Astrocyte of the hippocampus (primary cell): Measurements from ENCODE around the gene METTL25B.

Source experiments
- DNase-seq: peaks from one replicate; pipeline ENCODE4 v3.0.0; 2011; ENCODE audit warnings: low read depth, low spot score

METTL25B gene

GRCh38 chr1:156727926-156728598 lies at the start of gene METTL25B:
Gene METTL25B (plus strand): TSS chr1:156728469. CDS start chr1:156729105, 636 bp downstream.
- DNase-seq = peak; percentile 91

GRCh38 chr1:156680056-156680455 lies 48.2 kb upstream of the METTL25B start:
- DNase-seq = no peak

GRCh38 chr1:156681196-156681960 lies 46.9 kb upstream of the METTL25B start:
- no peak for DNase-seq

- no peak for DNase-seq
Measured at GRCh38 chr1:156682166-156682890, 45.9 kb upstream of the METTL25B start.

GRCh38 chr1:156684227-156684782 lies 44.0 kb upstream of the METTL25B start:
- DNase-seq = no peak

GRCh38 chr1:156689035-156689952 lies 39.0 kb upstream of the METTL25B start:
- peak; percentile 94 for DNase-seq

GRCh38 chr1:156689953-156690674 lies 38.2 kb upstream of the METTL25B start:
- DNase-seq = no peak

- no peak for DNase-seq
Measured at GRCh38 chr1:156690675-156691036, 37.6 kb upstream of the METTL25B start.

GRCh38 chr1:156691191-156691590 lies 37.1 kb upstream of the METTL25B start:
- DNase-seq = no peak

GRCh38 chr1:156691665-156692440 lies 36.4 kb upstream of the METTL25B start:
- peak; percentile 60 for DNase-seq

GRCh38 chr1:156692441-156692924 lies 35.8 kb upstream of the METTL25B start:
- no peak for DNase-seq

GRCh38 chr1:156692925-156693847 lies 35.1 kb upstream of the METTL25B start:
- DNase-seq = peak; percentile 63

- DNase-seq = no peak
Measured at GRCh38 chr1:156693848-156694689, 34.2 kb upstream of the METTL25B start.

- no peak for DNase-seq
Measured at GRCh38 chr1:156694690-156694962, 33.6 kb upstream of the METTL25B start.

- no peak for DNase-seq
Measured at GRCh38 chr1:156696755-156697154, 31.5 kb upstream of the METTL25B start.

GRCh38 chr1:156697481-156697880 lies 30.8 kb upstream of the METTL25B start:
- no peak for DNase-seq

GRCh38 chr1:156698995-156699394 lies 29.3 kb upstream of the METTL25B start:
- DNase-seq = no peak
